Measurements from ENCODE around the gene DNAJC6.

DNAJC6 gene

DNA sequence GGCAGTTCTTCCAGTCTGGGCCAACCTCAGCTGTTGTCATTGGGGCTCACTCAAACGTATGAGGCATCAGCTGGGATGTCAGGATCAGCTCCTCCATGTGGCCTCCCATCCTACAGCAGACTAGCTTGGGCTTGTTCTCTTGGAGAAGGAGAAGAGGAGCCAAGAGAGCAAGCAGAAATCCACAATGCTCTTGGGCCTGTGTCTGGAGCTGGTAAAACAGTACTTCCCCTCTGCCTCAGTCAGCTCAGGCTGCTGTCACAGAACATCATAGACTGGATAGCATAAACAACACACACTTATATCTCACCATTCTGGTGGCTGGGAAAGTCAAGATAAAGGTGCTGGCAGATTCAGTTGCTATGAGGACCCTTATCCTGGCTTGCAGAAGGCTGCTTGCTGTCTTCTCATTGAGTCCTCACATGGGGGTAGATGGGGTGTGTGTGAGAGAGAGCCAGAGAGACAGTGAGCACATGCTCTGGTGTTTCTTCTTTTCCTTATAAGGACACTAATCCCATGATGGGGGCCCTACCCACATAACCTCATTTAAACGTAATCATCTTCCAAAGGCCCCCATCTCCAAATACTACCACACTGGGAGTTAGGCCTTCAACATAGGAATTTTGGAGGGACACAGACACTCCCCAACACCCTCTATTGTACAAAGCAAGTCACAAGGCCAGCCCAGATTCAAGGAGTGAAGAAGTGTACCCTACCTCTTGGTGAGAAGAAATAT, 16.3 kb upstream of the DNAJC6 start:
- no peak for DNase-seq (ENCODE audit: low read depth in 2 of 2)

DNA sequence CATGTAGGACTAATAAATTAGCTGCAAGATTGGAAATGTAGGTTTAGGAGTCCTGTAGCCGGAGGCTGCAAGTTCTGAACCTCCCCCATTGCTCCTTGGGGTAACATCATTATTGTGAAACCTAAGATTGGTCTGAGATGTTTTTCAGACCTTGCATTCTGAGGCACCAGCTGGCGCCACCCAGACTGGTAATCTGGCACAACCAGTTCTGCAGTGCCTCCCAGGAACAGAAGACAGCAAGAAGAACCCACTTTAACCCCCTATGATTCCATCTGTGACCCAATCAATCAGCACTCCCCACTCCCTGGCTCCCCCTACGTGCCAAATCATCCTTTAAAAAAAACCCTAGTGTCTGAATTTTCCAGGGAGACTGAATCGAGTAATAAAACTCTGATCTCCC, 11.6 kb upstream of the DNAJC6 start:
- no peak for DNase-seq (ENCODE audit: low read depth in 2 of 2)

DNA sequence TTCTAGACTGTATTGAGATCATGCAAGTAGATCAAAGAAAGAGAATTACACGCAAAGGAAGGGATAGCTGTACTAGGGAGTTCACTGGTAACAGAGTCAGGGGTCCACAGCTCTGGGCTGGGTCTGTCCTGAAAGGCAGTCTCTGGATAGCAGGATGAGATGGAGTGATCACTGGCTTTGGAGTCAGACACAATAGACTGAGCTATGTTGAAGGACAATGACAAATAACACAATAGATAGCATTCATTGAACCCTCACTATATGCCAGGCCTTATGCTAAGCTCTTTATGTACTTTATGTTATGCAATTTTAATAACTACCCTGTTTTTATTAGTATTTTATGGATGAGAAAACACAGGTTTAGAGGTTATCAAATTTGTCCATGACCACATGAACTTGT, 10.0 kb upstream of the DNAJC6 start:
- no peak for DNase-seq (ENCODE audit: low read depth in 2 of 2)

DNA sequence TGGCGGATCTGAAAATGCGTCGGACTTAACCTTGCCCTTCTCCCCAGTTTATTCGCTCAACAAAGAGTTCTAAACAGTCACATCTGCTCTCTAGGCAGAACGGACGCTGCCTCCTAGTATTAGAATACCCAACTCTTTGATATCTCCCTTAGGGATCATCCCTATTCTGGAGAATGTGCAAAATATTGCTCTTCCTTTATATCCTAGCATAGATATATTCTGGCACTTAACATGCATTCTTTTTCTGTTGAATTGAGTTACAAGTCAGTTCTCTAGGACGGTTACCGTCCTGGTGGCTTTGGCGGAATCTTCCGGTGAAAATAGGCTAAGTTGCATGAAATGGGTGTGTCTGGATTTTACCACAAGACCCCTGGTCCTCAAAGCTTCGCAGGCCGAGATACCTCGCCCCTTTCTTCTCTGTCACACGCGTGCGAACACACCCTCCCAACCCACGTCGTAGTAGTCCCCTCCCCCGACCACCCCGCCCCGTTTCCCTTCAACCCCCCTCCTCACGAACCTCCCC, 501 bp upstream of the DNAJC6 start:
- no peak for DNase-seq (ENCODE audit: low read depth in 2 of 2)

DNA sequence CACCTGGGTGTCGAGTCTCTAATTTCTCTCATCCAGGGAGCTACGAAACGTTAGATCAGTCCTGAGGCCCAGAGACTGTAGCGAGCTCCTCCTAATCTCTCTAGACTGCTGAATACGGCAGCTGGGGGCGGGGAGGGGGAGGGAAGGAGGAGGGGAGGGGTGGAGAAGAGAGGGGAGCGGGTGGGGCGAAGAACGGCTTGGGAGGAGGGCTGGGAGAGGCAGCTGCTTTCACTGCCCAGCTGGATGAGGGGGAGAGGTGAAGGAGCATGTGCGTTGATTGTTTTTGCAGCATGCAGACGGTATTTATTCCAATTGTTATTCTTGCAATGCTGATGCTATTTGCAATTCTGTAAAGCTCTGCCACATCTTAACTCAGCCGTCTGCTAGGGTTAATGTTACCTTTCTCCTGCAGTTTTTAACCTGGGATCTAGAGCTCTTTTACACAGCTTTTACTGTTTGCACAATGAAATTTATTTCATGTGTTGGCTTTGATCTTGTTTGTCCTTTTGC, 790 bp downstream of the DNAJC6 start:
- DNase-seq (ENCODE audit: low read depth in 2 of 2) = no peak

DNA sequence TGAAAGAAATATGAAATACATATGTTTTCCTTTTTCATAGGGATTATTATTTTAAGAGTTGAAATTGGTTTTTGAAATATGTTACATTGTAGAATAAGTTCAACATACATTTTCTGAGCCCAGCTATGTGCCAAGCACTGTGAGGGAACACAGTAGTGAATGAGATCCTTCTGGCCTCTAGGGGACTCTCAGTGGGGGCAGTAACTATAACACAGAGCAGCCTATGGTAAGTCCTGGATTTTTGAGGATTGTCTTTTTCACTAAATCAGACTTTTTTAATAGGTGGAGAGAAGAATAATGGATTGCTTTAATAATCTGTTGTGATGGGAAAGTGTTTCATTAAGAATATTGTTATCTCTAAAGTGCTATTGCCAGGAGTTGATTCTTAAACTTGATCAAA, 2.4 kb downstream of the DNAJC6 start:
- DNase-seq (ENCODE audit: low read depth in 2 of 2) = no peak

DNA sequence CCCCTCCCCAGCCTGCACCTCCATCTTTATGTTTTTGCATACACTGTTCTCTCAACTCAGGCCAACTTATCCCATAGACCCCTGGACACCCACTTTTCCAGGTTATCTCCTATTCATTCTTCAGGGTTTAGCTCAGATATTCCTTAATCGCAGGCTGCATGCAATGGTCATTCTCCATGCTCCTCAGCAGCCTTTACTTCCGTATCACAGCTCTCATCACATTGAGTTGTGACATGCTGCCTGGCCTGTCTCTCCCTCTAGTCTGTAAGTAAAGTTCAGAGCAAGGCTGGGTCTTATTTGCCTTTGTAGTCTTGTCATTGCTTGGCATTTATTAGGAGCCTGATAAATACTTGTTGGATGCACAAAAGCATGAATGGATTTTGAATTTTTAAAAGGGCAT, 6.9 kb downstream of the DNAJC6 start:
- DNase-seq (ENCODE audit: low read depth in 2 of 2) = no peak

DNA sequence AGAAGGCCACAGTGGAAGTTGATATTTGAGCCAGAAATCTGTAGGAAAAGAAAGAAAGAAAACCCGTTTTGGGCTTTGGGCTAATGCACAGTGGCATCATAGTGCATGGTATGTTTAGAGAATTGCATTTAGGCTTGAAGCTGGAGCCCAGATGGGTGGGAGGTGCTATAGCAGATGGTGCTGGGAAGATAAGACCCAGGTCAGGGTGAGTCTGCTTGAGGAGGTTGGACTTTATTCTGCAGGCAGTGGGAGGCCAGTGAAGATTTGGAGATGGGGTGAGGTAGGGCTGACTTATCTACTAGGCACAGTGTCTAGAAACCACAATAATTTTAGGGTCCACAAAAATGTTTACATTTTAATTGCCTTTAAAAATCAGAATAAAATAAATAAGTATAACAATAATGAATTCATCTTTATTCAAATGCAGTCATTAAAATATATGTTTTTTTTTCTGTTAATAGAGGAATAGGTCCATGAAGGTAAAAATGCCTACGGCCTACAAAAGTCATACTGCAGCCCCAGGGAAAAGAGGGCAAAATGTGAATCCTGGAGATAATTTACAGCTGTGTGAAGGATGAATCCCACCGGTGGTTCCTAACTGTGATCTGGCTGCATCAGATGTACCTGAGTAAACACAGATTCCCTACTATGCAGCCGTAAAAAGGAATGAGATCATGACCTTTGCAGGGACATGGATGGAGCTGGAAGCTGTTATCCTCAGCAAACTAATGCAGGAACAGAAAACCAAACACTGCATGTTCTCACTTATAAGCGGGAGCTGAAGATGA, 8.7 kb downstream of the DNAJC6 start:
- DNase-seq (ENCODE audit: low read depth in 2 of 2) = no peak

DNA sequence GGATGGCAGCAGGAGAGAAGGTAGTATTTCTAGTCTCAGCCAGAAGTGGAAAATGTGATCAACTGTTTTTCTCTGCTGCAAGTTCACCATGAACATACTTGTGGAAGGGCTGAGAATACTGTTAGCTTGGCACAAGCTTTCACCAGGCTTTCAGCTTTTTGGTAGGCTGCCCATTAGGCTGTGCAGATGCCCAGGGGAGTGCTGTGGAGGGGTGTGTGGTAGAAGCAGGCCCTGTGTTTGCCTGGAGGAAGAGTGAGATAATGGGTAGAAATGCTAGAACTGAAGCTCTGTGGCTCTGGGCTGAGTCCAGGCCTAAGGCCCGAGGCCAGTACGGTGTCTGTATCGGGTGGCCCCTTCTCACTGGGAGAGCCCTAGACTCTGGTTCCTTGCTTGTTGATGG, 9.8 kb downstream of the DNAJC6 start:
- DNase-seq (ENCODE audit: low read depth in 2 of 2) = no peak

DNA sequence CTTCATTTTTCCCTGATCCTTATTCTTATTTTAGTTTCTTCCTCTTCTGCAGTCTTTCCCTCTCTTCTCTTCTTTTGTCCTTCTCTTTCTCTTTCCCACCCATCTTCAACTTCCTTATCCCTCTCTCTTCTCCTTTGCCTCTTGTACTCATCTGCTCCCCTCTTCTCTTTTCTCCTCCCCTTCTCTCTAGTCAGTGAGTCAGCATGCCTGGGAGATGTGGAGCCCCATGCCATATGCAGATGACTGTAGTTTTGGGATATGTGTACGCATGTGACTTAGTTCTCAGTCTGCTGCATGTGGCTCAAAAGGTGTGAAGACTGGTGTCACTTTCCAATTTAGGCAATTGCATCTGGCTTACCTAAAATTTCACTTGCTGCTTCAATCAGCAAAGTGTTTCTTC, 10.4 kb downstream of the DNAJC6 start:
- DNase-seq (ENCODE audit: low read depth in 2 of 2) = no peak

DNA sequence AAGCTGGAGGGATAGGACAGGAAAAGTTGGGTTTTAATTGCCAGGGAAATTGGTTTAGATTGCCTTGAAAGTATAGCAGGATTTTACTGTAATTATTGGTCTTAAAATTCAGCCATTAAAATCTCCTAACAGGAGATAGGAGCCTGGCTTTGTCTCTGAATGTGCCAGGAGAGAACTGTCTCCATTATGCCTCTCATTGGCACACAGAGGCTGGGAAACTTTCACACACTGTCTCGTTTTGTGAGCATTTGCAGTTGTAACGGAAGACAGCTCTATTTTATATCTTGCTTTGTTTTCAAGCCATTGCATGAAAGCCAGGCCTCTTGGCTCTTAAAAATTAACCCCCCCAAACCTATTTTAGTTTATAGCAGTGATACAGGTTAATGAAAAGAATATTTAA, 12.5 kb downstream of the DNAJC6 start:
- DNase-seq (ENCODE audit: low read depth in 2 of 2) = no peak

DNA sequence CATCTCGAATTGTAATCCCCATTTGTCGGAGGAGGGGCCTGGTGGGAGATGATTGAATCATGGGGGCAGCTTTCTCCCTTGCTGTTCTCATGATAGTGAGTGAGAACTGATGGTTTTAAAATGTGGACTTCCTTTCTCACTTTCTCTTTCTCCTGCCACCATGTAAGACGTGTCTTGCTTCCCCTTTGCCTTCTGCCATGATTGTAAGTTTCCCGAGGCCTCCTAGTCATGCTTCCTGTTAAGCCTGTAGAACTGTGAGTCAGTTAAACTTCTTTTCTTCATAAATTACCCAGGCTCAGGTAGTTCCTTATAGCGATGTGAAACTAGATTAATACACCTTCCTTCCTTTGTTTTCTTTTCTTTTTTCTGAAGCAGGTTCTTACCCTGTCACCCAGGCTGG, 13.9 kb downstream of the DNAJC6 start:
- DNase-seq (ENCODE audit: low read depth in 2 of 2) = no peak

DNA sequence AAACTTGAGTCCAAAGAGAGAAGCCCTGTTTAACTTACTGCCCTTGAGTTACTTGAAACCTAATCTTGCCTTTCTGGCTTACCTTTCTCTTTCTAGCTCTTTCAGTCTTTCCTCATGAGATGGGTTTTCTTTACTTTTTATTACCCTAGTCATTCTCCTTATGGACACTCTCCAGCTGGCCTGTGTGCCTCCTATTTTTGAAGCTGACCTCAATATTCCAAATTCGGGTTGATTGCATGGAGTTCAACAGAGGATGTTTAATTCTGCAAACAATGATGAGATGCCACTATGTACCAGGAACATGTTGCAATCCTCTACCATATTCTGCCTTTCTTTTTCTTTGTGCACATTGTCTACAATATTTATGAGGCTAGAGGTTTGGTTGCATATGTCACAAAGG, 20.7 kb downstream of the DNAJC6 start:
- no peak for DNase-seq (ENCODE audit: low read depth in 2 of 2)

DNA sequence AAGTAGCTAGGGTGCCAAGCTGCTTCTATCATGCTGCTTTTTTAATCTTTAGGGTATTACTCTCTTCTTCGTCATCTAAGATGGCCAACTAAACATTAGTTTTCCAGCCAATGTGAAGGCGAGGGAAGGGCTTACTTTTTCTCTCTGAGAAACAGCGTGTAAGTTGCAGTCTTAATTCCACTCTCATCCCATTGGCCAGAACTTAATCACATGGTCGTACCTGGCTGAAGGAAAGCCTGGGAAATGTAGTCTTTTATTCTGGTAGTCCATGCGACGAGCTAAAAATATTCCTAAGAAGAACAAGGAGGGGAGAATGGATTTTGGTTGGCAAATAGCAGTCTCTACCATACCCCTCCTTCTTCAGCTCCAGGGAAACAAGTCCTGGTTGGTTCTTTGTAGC, 21.5 kb downstream of the DNAJC6 start:
- DNase-seq (ENCODE audit: low read depth in 2 of 2) = no peak

DNA sequence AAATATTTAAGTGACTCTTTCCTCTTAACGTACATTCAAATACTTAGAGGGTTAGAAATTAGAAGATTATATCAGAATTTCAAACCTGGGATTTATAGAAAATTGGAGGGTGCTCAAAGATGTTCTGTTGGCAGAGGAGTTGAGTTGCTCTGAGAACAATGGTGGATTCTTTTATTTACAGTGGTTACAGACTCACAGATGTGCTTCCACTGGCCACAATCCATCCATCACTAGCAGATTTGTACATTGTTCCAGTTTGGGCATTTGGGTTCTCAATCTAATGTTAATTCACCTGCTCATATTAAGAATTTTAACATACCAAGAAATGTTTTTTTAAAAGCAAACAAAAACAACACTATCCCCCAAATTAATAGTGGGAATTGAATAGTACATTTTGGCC, 23.5 kb downstream of the DNAJC6 start:
- DNase-seq (ENCODE audit: low read depth in 2 of 2) = no peak

DNA sequence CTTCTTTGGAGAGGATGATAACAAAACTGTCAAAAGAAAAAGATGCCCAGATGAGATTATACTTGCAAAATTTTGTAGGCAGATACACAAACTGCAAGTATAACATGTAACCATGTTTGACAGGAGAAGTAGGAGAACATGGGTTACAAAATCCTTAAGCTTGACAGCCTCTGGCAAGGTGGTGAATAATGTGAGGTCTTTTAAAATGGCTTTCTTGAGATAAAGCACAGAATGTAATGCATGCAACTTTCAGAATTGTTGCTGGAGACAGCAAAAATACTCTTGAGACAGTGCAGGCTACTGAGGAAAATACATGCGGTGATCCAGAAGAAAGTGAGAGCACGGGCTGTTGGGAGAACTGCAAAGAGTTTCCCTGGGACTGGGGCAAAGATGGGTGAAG, 24.7 kb downstream of the DNAJC6 start:
- no peak for DNase-seq (ENCODE audit: low read depth in 2 of 2)

DNA sequence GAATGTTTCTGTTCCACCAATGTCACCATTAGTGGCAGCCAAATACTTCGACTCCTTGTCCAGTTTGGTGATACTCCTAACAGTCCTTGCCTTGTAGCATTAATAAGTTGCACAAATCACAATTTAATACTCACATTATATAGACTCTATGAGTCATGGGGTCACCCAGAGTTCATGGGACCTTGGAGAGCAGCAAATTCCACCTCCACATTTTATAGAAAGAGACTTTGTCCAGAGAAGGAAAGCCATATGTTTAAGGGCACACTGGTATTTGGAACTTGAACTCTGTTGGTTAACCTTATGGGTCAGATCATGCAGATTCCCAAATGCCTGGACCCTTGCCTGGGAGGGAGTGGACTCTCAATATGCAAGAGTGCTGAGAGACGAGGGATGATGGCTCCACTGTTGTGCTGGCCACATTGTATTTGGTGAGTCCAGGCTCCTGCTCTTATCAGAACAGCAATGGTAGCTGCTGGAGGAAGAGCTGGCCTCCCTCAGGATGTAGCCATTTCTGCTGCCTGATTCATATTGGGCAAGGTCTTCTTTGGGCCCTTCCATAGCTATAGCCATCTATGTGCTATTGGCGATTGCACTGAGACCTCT, 30.6 kb downstream of the DNAJC6 start:
- no peak for DNase-seq (ENCODE audit: low read depth in 2 of 2)

DNA sequence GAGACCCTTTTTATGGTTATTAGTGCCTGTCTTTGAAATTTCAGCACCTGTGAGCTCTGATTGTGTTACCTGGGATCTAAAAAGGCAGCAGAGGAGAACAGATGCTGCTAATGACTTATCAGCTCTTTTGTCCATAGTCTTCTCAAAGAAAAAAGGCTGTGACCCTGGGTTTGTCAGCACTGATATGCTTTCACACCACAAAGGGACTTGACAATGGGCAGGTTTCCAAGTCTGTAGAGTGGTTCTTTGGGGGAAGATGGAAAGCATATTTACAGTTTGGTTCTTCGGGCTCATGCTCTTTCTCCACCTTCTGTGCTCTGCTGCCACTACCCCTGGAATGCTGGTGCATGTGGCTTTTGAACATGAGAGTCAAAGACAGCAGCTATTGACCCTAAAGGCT, 32.0 kb downstream of the DNAJC6 start:
- DNase-seq (ENCODE audit: low read depth in 2 of 2) = no peak

DNA sequence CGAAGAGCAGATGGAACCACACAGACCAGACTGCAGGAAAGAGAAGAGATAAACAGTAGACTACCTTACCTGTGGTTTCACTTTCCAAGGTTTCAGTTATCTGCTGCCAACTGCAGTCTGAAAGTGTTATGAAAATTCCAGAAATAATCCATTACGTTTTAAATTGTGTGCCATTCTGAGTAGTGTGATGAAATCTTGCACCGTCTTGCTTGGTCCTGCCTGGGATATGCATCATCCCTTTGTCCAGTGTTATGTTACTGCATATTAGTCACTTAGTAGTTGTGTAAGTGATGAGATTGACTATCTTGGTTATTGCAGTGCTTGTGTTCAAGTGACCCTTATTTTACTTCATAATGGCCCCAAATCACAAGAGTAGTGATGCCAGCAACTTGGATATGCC, 33.9 kb downstream of the DNAJC6 start:
- DNase-seq (ENCODE audit: low read depth in 2 of 2) = no peak

DNA sequence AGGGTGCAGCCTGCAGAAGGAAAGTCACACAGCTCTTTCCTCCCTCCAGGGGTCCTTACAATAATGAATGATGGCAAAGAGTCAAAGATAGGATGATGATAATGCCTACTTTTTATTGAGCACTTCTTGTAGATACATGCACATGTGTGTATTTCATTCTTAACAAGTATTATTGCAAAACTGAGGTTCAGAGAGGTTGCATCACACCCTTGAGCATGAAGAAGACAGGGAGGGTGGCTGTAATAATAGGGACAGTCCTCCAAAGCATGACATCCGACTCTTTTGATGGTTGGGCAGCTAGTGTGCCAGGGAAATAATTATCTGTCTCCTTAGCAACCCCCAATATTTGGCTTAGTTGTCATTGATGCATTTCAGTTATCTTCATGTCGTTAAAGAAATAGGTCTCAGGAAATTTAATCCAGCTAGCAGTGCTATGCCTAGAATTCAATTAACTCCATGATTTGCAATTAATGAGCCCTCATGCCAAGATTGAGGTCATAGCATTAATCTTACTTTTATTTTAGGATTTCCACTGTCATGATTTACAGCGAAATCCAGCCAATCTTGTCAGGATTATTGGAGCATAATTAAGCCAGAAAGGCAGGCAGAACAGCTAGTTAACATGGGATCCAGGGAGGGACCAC, 35.0 kb downstream of the DNAJC6 start:
- no peak for DNase-seq (ENCODE audit: low read depth in 2 of 2)

DNA sequence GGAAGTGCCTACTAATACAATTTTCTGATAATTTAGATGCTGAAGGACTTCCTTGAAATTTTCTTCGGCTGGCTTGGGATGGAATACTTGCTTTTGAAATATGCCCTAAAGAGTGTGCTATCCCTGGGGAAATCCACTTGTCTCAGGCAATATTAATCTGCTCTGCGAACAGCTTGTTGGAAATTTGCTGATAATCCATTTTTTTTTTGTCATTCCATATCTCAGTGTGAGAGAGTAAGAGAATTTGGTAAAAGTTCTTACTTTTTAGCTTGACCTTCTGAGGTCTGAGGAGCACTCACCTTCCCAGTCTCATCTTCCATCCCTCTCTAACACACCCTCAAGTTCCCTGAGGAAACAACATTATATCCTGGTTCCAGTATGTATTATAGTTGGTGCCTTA, 36.8 kb downstream of the DNAJC6 start:
- no peak for DNase-seq (ENCODE audit: low read depth in 2 of 2)

DNA sequence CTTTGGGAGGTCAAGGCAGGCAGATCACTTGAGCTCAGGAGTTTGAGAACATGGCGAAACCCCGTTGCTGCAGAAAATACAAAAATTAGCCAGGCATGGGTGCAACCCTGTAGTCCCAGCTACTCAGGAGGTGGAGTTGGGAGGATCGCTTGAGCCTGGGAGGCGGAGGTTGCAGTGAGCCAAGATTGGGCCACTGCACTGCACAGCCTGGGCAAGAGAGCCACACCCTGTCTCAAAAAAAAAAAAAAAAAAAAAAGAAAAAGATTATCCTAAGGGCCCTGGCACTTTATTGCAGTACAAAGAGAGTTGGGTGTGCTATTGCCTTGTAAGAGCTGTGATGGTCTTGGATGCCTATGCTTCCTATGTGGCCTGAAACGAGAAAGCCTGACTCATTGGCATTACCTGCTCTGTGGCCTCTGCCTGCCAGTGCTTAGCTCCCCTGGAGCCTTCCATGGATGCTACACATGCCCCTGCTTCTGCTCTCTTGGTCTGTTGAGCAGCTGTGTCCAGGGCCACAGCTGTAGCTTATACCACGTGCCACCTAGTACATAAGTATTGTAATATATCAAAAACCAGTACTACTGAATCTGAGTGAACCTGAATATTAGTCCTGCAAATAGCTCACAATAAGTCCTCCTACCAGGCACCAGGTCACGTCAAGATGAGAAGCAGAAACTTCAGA, 45.8 kb downstream of the DNAJC6 start:
- no peak for DNase-seq (ENCODE audit: low read depth in 2 of 2)

Measured in stimulated activated CD8-positive, alpha-beta memory T cell treated with anti-CD3 and anti-CD28 coated beads, Interleukin-2, amount 100 ng/mL, for 1 hour (primary cell).